CD4-positive, alpha-beta memory T cell (primary cell): ENCODE results near the gene FANCC. TPM values are rescaled to one million over a fixed set of nuclear protein-coding genes. Genes with fewer than 3 reads are reported as not detected.
"Not testable (repeated sequence)": the region's sequence is repeated elsewhere in the genome, so short reads cannot be mapped to it uniquely, and the experiment has no call there.

Source experiments
- CTCF ChIA-PET: fragments of 350-600 bp; sonication (Branson Sonifier 250); formaldehyde crosslinking; loops from one replicate; lab custom pipeline; 2021; ENCODE audit warnings: inconsistent platforms; ENCODE audit not compliant: partially characterized antibody; lab: Charles Lee
- POLR2A ChIA-PET: fragments of 350-600 bp; sonication (Branson Sonifier 250); formaldehyde crosslinking; loops from one replicate; lab custom pipeline; 2021; ENCODE audit not compliant: partially characterized antibody; lab: Charles Lee
- DNase-seq, 5 donors: peaks; one replicate each; pipeline versions ENCODE4 v3.0.0 to v3.0.0-alpha.2; 2020 to 2022; ENCODE audit warnings: mixed read lengths in 1 of 5
- H3K27ac ChIP-seq: one replicate; pipeline ENCODE4 v1.7.0; 2013; ENCODE audit warnings: low read depth, low read length
- H3K27me3 ChIP-seq: 2 replicates; pipeline ENCODE4 v1.7.0; 2013; ENCODE audit warnings: mild to moderate bottlenecking, low read length, moderate library complexity; ENCODE audit not compliant: insufficient read depth
- H3K36me3 ChIP-seq: 2 replicates; pipeline ENCODE4 v1.7.0; 2013; ENCODE audit warnings: mild to moderate bottlenecking, low read length, moderate library complexity; ENCODE audit not compliant: insufficient read depth
- H3K4me1 ChIP-seq: 2 replicates; pipeline ENCODE4 v1.7.0; 2013; ENCODE audit warnings: mild to moderate bottlenecking, low read length, moderate library complexity; ENCODE audit not compliant: insufficient read depth
- H3K4me3 ChIP-seq, 2 donors: one replicate each; pipeline ENCODE4 v1.7.0; 2013; ENCODE audit warnings: low read length in 2 of 2, mild to moderate bottlenecking in 1 of 2
- H3K9me3 ChIP-seq, 2 donors: one replicate each; pipeline ENCODE4 v1.7.0; 2013; ENCODE audit warnings: low read length in 2 of 2, control low read depth in 1 of 2; ENCODE audit not compliant: control insufficient read depth in 1 of 2
- H3K27ac Mint-ChIP-seq, 7 donors: one replicate each; pipeline ENCODE4 v1.8.0; 2020 to 2021; ENCODE audit warnings: mixed read lengths in 7 of 7, mild to moderate bottlenecking in 6 of 7, inconsistent platforms in 3 of 7, moderate library complexity in 3 of 7
- H3K27me3 Mint-ChIP-seq, 2 donors: one replicate each; pipeline ENCODE4 v1.8.0; 2020 to 2021; ENCODE audit warnings: mixed read lengths in 2 of 2
- H3K36me3 Mint-ChIP-seq, 2 donors: one replicate each; pipeline ENCODE4 v1.8.0; 2020 to 2021; ENCODE audit warnings: mixed read lengths in 2 of 2, inconsistent platforms in 1 of 2, mild to moderate bottlenecking in 1 of 2
- H3K4me1 Mint-ChIP-seq, 4 donors: one replicate each; pipeline ENCODE4 v1.8.0; 2020 to 2021; ENCODE audit warnings: mixed read lengths in 4 of 4, mild to moderate bottlenecking in 1 of 4
- H3K4me3 Mint-ChIP-seq, 8 donors: one replicate each; pipeline ENCODE4 v1.8.0; 2020 to 2021; ENCODE audit warnings: mixed read lengths in 8 of 8, mild to moderate bottlenecking in 7 of 8, moderate library complexity in 6 of 8, inconsistent platforms in 3 of 8
- H3K9me3 Mint-ChIP-seq, 8 donors: one replicate each; pipeline ENCODE4 v1.8.0; 2020 to 2021; ENCODE audit warnings: mixed read lengths in 8 of 8, mild to moderate bottlenecking in 5 of 8, inconsistent platforms in 3 of 8, moderate library complexity in 1 of 8
- intact Hi-C: fragments of 100-400 bp; cut with micrococcal nuclease; formaldehyde crosslinking; loops from one replicate; pipeline ENCODE4 v1.15.1; 2023
- polyA plus RNA-seq, 2 donors: library from polyadenylated mRNA; unstranded; fragments of 300-500 nt; fragmentation: Illumina TruSeq; gene quantifications; one replicate each; pipeline ENCODE4 v1.2.3, GENCODE V29; 2021
- total RNA-seq, 2 experiments: library from RNA; stranded (reverse); gene quantifications; one replicate each; pipeline ENCODE4 v1.2.3, GENCODE V29; 2021

The FANCC gene
- total and polyA plus RNA-seq, 4 experiments from 2014 or later = 0.77 to 4.9 (median 3.6) TPM

- ChIA-PET CTCF (no interaction called here), POLR2A (no interaction called here)
- DNase-seq = no peak
- H3K4me1 Mint-ChIP-seq = peaks cover 3 to 9% (median 6%) of the 10 kb centered on the region in 4 donors
- H3K4me3 Mint-ChIP-seq = no peak overlapping the region
- no peaks in the 10 kb centered on the region for H3K27me3 Mint-ChIP-seq
- H3K36me3 ChIP-seq = no peaks in the 10 kb centered on the region
- H3K9me3 ChIP-seq = no peaks in the 10 kb centered on the region
- intact Hi-C loops = no loop called here
- no peak overlapping the region for H3K27ac Mint-ChIP-seq
- H3K36me3 Mint-ChIP-seq = peaks cover 0 to 7% of the 10 kb centered on the region in 2 donors
- no peaks in the 10 kb centered on the region for H3K4me1 ChIP-seq
- H3K9me3 Mint-ChIP-seq = peaks cover 0 to 4% (median 0%) of the 10 kb centered on the region in 8 donors
- no peak overlapping the region for H3K4me3 ChIP-seq
- H3K27me3 ChIP-seq = no peaks in the 10 kb centered on the region
- no peak overlapping the region for H3K27ac ChIP-seq
Observed at GRCh38 chr9:95270790-95271189, 46.7 kb downstream of the FANCC start.

- H3K4me3 ChIP-seq, CTCF ChIA-PET, H3K4me1 Mint-ChIP-seq, H3K9me3 ChIP-seq, POLR2A ChIA-PET, H3K4me1 ChIP-seq, H3K36me3 ChIP-seq, H3K9me3 Mint-ChIP-seq, H3K4me3 Mint-ChIP-seq, H3K27me3 ChIP-seq, DNase-seq, H3K36me3 Mint-ChIP-seq, H3K27me3 Mint-ChIP-seq, H3K27ac ChIP-seq: not testable (repeated sequence)
- intact Hi-C loops = loop anchor here (10.0 kb wide), 1 partner anchor 795 kb away; no protein-coding TSS in a partner anchor
- peak overlapping the region in 1 of 7 donors; percentile 17 for H3K27ac Mint-ChIP-seq
Observed at GRCh38 chr9:95269803-95270773, 47.4 kb downstream of the FANCC start.

- no peaks in the 10 kb centered on the region for H3K4me1 ChIP-seq
- intact Hi-C loops = loop anchor here (10.0 kb wide), 1 partner anchor 796 kb away; no protein-coding TSS in a partner anchor
- no peak for DNase-seq
- Mint-ChIP-seq H3K36me3 (no peaks in the 10 kb centered on the region), H3K4me3 (no peak overlapping the region), H3K9me3 (no peaks in the 10 kb centered on the region), H3K27me3 (no peaks in the 10 kb centered on the region), H3K27ac (no peak overlapping the region), H3K4me1 (peaks cover 0 to 9% (median 6%) of the 10 kb centered on the region in 4 donors)
- H3K9me3 ChIP-seq = no peaks in the 10 kb centered on the region
- POLR2A ChIA-PET = no interaction called here
- H3K4me3 ChIP-seq = no peak overlapping the region
- no peaks in the 10 kb centered on the region for H3K36me3 ChIP-seq
- no peaks in the 10 kb centered on the region for H3K27me3 ChIP-seq
- CTCF ChIA-PET = no interaction called here
- no peak overlapping the region for H3K27ac ChIP-seq
Observed at GRCh38 chr9:95268681-95269080, 48.8 kb downstream of the FANCC start.

- Histone ChIP-seq H3K9me3 (no peaks in the 10 kb centered on the region), H3K27ac (no peak overlapping the region), H3K4me3 (no peak overlapping the region), H3K4me1 (no peaks in the 10 kb centered on the region), H3K27me3 (no peaks in the 10 kb centered on the region), H3K36me3 (no peaks in the 10 kb centered on the region)
- H3K4me1 Mint-ChIP-seq = peaks cover 0 to 9% (median 6%) of the 10 kb centered on the region in 4 donors
- no peak for DNase-seq
- intact Hi-C loops = loop anchor here (10.0 kb wide), 1 partner anchor 798 kb away; no protein-coding TSS in a partner anchor
- H3K27ac Mint-ChIP-seq = peak overlapping the region in 1 of 7 donors; percentile 2
- H3K27me3 Mint-ChIP-seq = no peaks in the 10 kb centered on the region
- CTCF ChIA-PET = no interaction called here
- POLR2A ChIA-PET = no interaction called here
- H3K4me3 Mint-ChIP-seq = no peak overlapping the region
- no peaks in the 10 kb centered on the region for H3K36me3 Mint-ChIP-seq
- H3K9me3 Mint-ChIP-seq = no peaks in the 10 kb centered on the region
Observed at GRCh38 chr9:95266649-95267048, 50.9 kb downstream of the FANCC start.

GRCh38 chr9:95265960-95266359, 51.5 kb downstream of the FANCC start:
- no peak overlapping the region for H3K4me3 Mint-ChIP-seq
- H3K27ac Mint-ChIP-seq = no peak overlapping the region
- H3K36me3 ChIP-seq = no peaks in the 10 kb centered on the region
- no peaks in the 10 kb centered on the region for H3K9me3 ChIP-seq
- ChIA-PET CTCF (no interaction called here), POLR2A (no interaction called here)
- H3K4me1 ChIP-seq = no peaks in the 10 kb centered on the region
- no peak overlapping the region for H3K27ac ChIP-seq
- H3K4me1 Mint-ChIP-seq = peaks cover 0 to 9% (median 6%) of the 10 kb centered on the region in 4 donors
- intact Hi-C loops = loop anchor here (10.0 kb wide), 1 partner anchor 799 kb away; no protein-coding TSS in a partner anchor
- no peaks in the 10 kb centered on the region for H3K36me3 Mint-ChIP-seq
- H3K27me3 Mint-ChIP-seq = no peaks in the 10 kb centered on the region
- H3K4me3 ChIP-seq = no peak overlapping the region
- no peaks in the 10 kb centered on the region for H3K9me3 Mint-ChIP-seq
- no peaks in the 10 kb centered on the region for H3K27me3 ChIP-seq
- DNase-seq = no peak

GRCh38 chr9:95264954-95265615, 52.4 kb downstream of the FANCC start:
- H3K4me1 Mint-ChIP-seq = peaks cover 0 to 9% (median 6%) of the 10 kb centered on the region in 4 donors
- Histone ChIP-seq H3K9me3 (no peaks in the 10 kb centered on the region), H3K36me3 (no peaks in the 10 kb centered on the region), H3K27me3 (no peaks in the 10 kb centered on the region), H3K4me3 (no peak overlapping the region), H3K4me1 (no peaks in the 10 kb centered on the region), H3K27ac (no peak overlapping the region)
- H3K36me3 Mint-ChIP-seq = no peaks in the 10 kb centered on the region
- H3K4me3 Mint-ChIP-seq = no peak overlapping the region
- intact Hi-C loops = loop anchor here (10.0 kb wide), 1 partner anchor 800 kb away; no protein-coding TSS in a partner anchor
- no peak overlapping the region for H3K27ac Mint-ChIP-seq
- H3K9me3 Mint-ChIP-seq = no peaks in the 10 kb centered on the region
- CTCF ChIA-PET = interaction anchor here (0.8 to 1.5 kb wide), 2 partner anchors 8 to 953 kb away, joined by 3 to 4 read pairs; no protein-coding TSS in a partner anchor
- POLR2A ChIA-PET = no interaction called here
- no peaks in the 10 kb centered on the region for H3K27me3 Mint-ChIP-seq
- no peak for DNase-seq

- intact Hi-C loops = loop anchor here (10.0 kb wide), 1 partner anchor 803 kb away; no protein-coding TSS in a partner anchor
- Histone ChIP-seq H3K4me3 (no peak overlapping the region), H3K9me3 (no peaks in the 10 kb centered on the region), H3K27me3 (no peaks in the 10 kb centered on the region), H3K4me1 (no peaks in the 10 kb centered on the region), H3K27ac (no peak overlapping the region), H3K36me3 (no peaks in the 10 kb centered on the region)
- CTCF ChIA-PET = no interaction called here
- Mint-ChIP-seq H3K36me3 (no peaks in the 10 kb centered on the region), H3K4me1 (peaks cover 0 to 6% (median 2%) of the 10 kb centered on the region in 4 donors), H3K4me3 (no peak overlapping the region), H3K27me3 (no peaks in the 10 kb centered on the region), H3K27ac (no peak overlapping the region), H3K9me3 (no peaks in the 10 kb centered on the region)
- no peak for DNase-seq
- POLR2A ChIA-PET = no interaction called here
Observed at GRCh38 chr9:95261890-95262289, 55.6 kb downstream of the FANCC start.
